Natural killer cell (primary cell): Measurements from ENCODE around the gene SYPL1. TPM values are rescaled to one million over a fixed set of nuclear protein-coding genes. Genes with fewer than 3 reads are reported as not detected.
A peak's percentile ranks its signal among the peaks of the same experiment; 100 is the strongest.

Source experiments
- ATAC-seq, 3 donors: fragments of 150-1000 bp in 2 of 3; fragments of 200-7000 bp in 1 of 3; cut with Tn5 transposase; 1 replicate in 1 of 3; 2 replicates in 2 of 3; pipeline ENCODE4 v1.10.0; 2021; ENCODE audit warnings: mild to moderate bottlenecking in 2 of 3, moderate library complexity in 2 of 3
- DNase-seq, 2 donors: peaks; one replicate each; pipeline versions ENCODE4 v3.0.0 to v3.0.0-alpha.2; 2013 to 2021; ENCODE audit warnings: mixed read lengths in 1 of 2
- H3K27ac ChIP-seq: one replicate; pipeline ENCODE4 v1.5.1; 2013; ENCODE audit warnings: mild to moderate bottlenecking, low read length
- H3K27me3 ChIP-seq: one replicate; pipeline ENCODE4 v1.6.1; 2013; ENCODE audit warnings: low read length; ENCODE audit not compliant: control insufficient read depth, insufficient read depth
- H3K36me3 ChIP-seq: one replicate; pipeline ENCODE4 v1.6.1; 2013; ENCODE audit warnings: low read length; ENCODE audit not compliant: control insufficient read depth, insufficient read depth
- H3K4me1 ChIP-seq: one replicate; pipeline ENCODE4 v1.6.1; 2013; ENCODE audit warnings: low read length; ENCODE audit not compliant: control insufficient read depth, insufficient read depth
- H3K4me3 ChIP-seq: one replicate; pipeline ENCODE4 v1.5.1; 2013; ENCODE audit warnings: low read length
- H3K9me3 ChIP-seq: one replicate; pipeline ENCODE4 v1.6.1; 2013; ENCODE audit warnings: low read length; ENCODE audit not compliant: control insufficient read depth, insufficient read depth
- H3K27ac Mint-ChIP-seq, 2 donors: one replicate each; pipeline ENCODE4 v1.8.0; 2022; ENCODE audit warnings: mild to moderate bottlenecking in 2 of 2, mixed read lengths in 2 of 2, moderate library complexity in 1 of 2
- H3K27me3 Mint-ChIP-seq, 2 donors: one replicate each; pipeline ENCODE4 v1.8.0; 2022; ENCODE audit warnings: low read depth in 2 of 2, mixed read lengths in 2 of 2
- H3K36me3 Mint-ChIP-seq: one replicate; pipeline ENCODE4 v1.8.0; 2022; ENCODE audit warnings: mixed read lengths
- H3K4me1 Mint-ChIP-seq, 2 donors: one replicate each; pipeline ENCODE4 v1.8.0; 2022; ENCODE audit warnings: mixed read lengths in 2 of 2
- H3K4me3 Mint-ChIP-seq: one replicate; pipeline ENCODE4 v1.8.0; 2022; ENCODE audit warnings: mild to moderate bottlenecking, moderate library complexity, mixed read lengths
- H3K9me3 Mint-ChIP-seq, 2 donors: one replicate each; pipeline ENCODE4 v1.8.0; 2022; ENCODE audit warnings: mixed read lengths in 2 of 2
- WGBS: methylation state at CpG from one replicate; pipeline ENCODE4 v1.1.7; 2013; ENCODE audit warnings: missing lambda C conversion rate; ENCODE audit not compliant: insufficient coverage; 5-methylcytosine and 5-hydroxymethylcytosine counted together
- intact Hi-C: fragments of 100-400 bp; cut with micrococcal nuclease; formaldehyde crosslinking; loops from one replicate; pipeline ENCODE4 v1.14.2; 2022
- total RNA-seq, 4 donors: library from RNA; stranded (reverse); fragments of 120-200 nt in 1 of 4; gene quantifications; one replicate each; pipeline versions ENCODE4 v1.2.3 to v1.2.4, GENCODE V29; 2013 to 2022
- TF ChIP-seq, protein P1 (sequence below): fragments of 200-600 bp; IDR thresholded peaks from one replicate; pipeline ENCODE4 v1.8.0; 2022; ENCODE audit warnings: antibody characterized with exemption

Gene SYPL1
- total RNA-seq, 3 donors from 2014 or later (not counting 1 experiment from before 2014, with no cell fraction given) = 13.1 to 22.2 (median 14.9) TPM

- Mint-ChIP-seq H3K9me3 (no peaks in the 10 kb centered on the region), H3K4me1 (peaks cover 0 to 5% of the 10 kb centered on the region in 2 donors), H3K27ac (no peak overlapping the region), H3K36me3 (peaks cover 11% of the 10 kb centered on the region), H3K27me3 (no peaks in the 10 kb centered on the region), H3K4me3 (no peak overlapping the region)
- 100% methylated on average over 1 of the region's 1 CpG for WGBS
- Histone ChIP-seq H3K27me3 (no peaks in the 10 kb centered on the region), H3K36me3 (peaks cover 48% of the 10 kb centered on the region), H3K4me1 (no peaks in the 10 kb centered on the region), H3K9me3 (no peaks in the 10 kb centered on the region), H3K27ac (no peak overlapping the region), H3K4me3 (no peak overlapping the region)
- intact Hi-C loops = no loop called here
- DNase-seq = no peak
- ATAC-seq = no peak
- TF ChIP-seq, protein P1, sequence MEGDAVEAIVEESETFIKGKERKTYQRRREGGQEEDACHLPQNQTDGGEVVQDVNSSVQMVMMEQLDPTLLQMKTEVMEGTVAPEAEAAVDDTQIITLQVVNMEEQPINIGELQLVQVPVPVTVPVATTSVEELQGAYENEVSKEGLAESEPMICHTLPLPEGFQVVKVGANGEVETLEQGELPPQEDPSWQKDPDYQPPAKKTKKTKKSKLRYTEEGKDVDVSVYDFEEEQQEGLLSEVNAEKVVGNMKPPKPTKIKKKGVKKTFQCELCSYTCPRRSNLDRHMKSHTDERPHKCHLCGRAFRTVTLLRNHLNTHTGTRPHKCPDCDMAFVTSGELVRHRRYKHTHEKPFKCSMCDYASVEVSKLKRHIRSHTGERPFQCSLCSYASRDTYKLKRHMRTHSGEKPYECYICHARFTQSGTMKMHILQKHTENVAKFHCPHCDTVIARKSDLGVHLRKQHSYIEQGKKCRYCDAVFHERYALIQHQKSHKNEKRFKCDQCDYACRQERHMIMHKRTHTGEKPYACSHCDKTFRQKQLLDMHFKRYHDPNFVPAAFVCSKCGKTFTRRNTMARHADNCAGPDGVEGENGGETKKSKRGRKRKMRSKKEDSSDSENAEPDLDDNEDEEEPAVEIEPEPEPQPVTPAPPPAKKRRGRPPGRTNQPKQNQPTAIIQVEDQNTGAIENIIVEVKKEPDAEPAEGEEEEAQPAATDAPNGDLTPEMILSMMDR = no peak
Observed at GRCh38 chr7:106092204-106092603, 19.9 kb downstream of the SYPL1 start.

DNA sequence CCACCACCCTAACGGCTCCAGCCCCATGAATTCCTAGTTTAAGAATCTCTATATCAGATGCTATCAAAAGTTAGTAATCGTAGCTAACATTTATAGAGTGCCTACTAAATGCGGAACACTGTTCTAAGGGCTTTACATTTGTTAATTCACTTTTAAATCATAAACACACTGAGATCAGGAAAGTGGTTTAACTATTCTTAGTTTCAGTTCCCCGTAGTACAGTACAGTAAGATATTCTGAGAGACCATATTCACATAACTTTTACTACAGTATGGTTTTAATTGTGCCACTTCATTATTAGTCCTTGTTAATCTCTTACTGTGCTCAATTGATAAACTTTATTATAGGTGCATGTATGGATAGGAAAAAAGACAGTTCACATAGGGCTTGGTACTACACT lies 22.5 kb downstream of the SYPL1 start:
- H3K9me3 ChIP-seq = no peaks in the 10 kb centered on the region
- TF ChIP-seq, protein P1 = no peak
- no peak for ATAC-seq
- peaks cover 34% of the 10 kb centered on the region for H3K36me3 ChIP-seq
- H3K4me1 Mint-ChIP-seq = peaks cover 0 to 5% of the 10 kb centered on the region in 2 donors
- intact Hi-C loops = no loop called here
- peak overlapping the region in 1 of 2 donors; percentile 21 for H3K27ac Mint-ChIP-seq
- H3K27me3 ChIP-seq = no peaks in the 10 kb centered on the region
- H3K4me1 ChIP-seq = no peaks in the 10 kb centered on the region
- no peak overlapping the region for H3K27ac ChIP-seq
- DNase-seq = no peak
- no peak overlapping the region for H3K4me3 Mint-ChIP-seq
- H3K4me3 ChIP-seq = no peak overlapping the region
- H3K27me3 Mint-ChIP-seq = no peaks in the 10 kb centered on the region
- 75% methylated on average over 2 of the region's 4 CpGs for WGBS
- H3K36me3 Mint-ChIP-seq = peaks cover 11% of the 10 kb centered on the region
- no peaks in the 10 kb centered on the region for H3K9me3 Mint-ChIP-seq

GRCh38 chr7:106088014-106088413 lies 24.1 kb downstream of the SYPL1 start:
- Mint-ChIP-seq H3K27ac (no peak overlapping the region), H3K27me3 (no peaks in the 10 kb centered on the region), H3K4me3 (no peak overlapping the region), H3K4me1 (peaks cover 0 to 10% of the 10 kb centered on the region in 2 donors), H3K36me3 (peaks cover 11% of the 10 kb centered on the region), H3K9me3 (no peaks in the 10 kb centered on the region)
- intact Hi-C loops = no loop called here
- Histone ChIP-seq H3K4me3 (no peak overlapping the region), H3K27ac (no peak overlapping the region), H3K36me3 (peaks cover 25% of the 10 kb centered on the region), H3K9me3 (no peaks in the 10 kb centered on the region), H3K4me1 (no peaks in the 10 kb centered on the region), H3K27me3 (no peaks in the 10 kb centered on the region)
- DNase-seq (no peak), ATAC-seq (no peak)
- TF ChIP-seq, protein P1 = no peak
- no CpG with 5 or more reads among the region's 1 CpG for WGBS

- intact Hi-C loops = no loop called here
- Histone ChIP-seq H3K4me1 (no peaks in the 10 kb centered on the region), H3K27me3 (no peaks in the 10 kb centered on the region), H3K9me3 (no peaks in the 10 kb centered on the region), H3K27ac (no peak overlapping the region), H3K4me3 (no peak overlapping the region), H3K36me3 (peaks cover 8% of the 10 kb centered on the region)
- TF ChIP-seq, protein P1 = no peak
- no peak for DNase-seq
- Mint-ChIP-seq H3K27me3 (peaks cover 0 to 11% of the 10 kb centered on the region in 2 donors), H3K36me3 (peaks cover 10% of the 10 kb centered on the region), H3K4me1 (peaks cover 0 to 10% of the 10 kb centered on the region in 2 donors), H3K9me3 (no peaks in the 10 kb centered on the region), H3K27ac (no peak overlapping the region), H3K4me3 (no peak overlapping the region)
- 94% methylated on average over 3 of the region's 4 CpGs for WGBS
- no peak for ATAC-seq
Observed at GRCh38 chr7:106086062-106086461, 26.1 kb downstream of the SYPL1 start.
